Neuron (in vitro differentiated cells): ENCODE measurements around the gene BEST4.

ENCODE experiments used
- H2AFZ ChIP-seq: one replicate; pipeline ENCODE4 v1.6.1; 2013; ENCODE audit warnings: low read depth, mild to moderate bottlenecking, inconsistent platforms, low read length, moderate library complexity
- H3K27me3 ChIP-seq: one replicate; pipeline ENCODE4 v1.6.1; 2013; ENCODE audit warnings: low read length; ENCODE audit not compliant: insufficient read depth
- H3K36me3 ChIP-seq: one replicate; pipeline ENCODE4 v1.6.1; 2013; ENCODE audit warnings: low read length; ENCODE audit not compliant: insufficient read depth
- H3K4me1 ChIP-seq: one replicate; pipeline ENCODE4 v1.6.1; 2013; ENCODE audit warnings: low read length; ENCODE audit not compliant: insufficient read depth
- H3K4me3 ChIP-seq: 2 replicates; pipeline ENCODE4 v1.5.1; 2013; ENCODE audit warnings: mild to moderate bottlenecking, low read length, moderate library complexity
- H3K9me3 ChIP-seq: one replicate; pipeline ENCODE4 v1.6.1; 2013; ENCODE audit warnings: low read length

BEST4 gene

DNA sequence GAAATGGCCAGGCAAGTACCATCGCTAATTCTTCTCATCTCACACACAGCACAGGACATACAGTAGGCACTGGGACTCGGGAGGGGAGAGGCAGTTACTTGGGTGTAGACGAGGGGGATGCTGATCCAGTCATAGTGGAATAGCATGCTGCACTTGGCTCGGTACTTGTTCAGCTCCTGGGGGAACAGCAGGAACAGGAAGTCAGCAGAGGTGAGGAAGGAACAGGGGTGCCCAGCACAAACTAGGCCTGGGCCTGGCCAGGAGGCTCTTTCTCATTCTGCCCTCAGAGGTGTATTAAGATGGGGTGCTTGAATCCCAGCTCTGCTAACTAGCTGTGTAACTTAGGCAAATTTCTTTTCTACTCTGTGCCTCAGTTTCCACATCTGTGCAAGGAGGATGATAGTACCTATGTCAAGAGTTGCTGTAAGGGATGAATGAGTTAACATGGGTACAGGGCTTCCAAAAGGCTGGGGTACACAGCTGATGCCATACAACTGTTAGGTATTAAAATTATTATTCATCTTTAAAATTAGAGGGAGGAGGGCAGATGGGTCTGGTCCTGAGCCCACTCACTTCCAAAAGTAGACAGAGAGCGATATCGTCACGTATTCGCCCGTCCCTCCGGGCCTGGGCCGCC is 2.4 kb downstream of the BEST4 start:
- no peaks in the 10 kb centered on the region for H3K9me3 ChIP-seq
- H3K4me3 ChIP-seq = no peak overlapping the region
- peaks cover 10% of the 10 kb centered on the region for H3K27me3 ChIP-seq
- peaks cover 5% of the 10 kb centered on the region for H3K4me1 ChIP-seq
- peaks cover 5% of the 10 kb centered on the region for H3K36me3 ChIP-seq
- no peak overlapping the region for H2AFZ ChIP-seq

DNA sequence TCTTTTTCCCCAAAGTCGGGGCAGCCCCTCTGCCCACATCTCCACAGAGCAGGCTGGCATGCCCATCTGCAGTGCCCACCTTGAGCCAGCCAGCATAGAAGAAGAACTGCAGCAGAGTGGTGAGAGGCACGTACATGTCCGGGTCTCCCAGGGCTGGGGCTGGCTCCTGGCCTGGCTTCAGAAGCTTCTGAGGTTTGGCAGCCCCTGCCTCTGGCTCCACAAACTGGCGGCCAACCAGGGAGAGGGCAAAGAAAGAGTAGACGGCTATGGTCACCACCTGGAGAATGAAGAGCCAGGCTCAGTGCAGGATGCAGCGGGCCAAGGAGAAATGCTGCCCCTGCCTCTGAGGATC is 3.0 kb downstream of the BEST4 start:
- Histone ChIP-seq H3K36me3 (peaks cover 5% of the 10 kb centered on the region), H3K27me3 (peaks cover 10% of the 10 kb centered on the region), H2AFZ (no peak overlapping the region), H3K9me3 (no peaks in the 10 kb centered on the region), H3K4me1 (peaks cover 5% of the 10 kb centered on the region), H3K4me3 (no peak overlapping the region)

DNA sequence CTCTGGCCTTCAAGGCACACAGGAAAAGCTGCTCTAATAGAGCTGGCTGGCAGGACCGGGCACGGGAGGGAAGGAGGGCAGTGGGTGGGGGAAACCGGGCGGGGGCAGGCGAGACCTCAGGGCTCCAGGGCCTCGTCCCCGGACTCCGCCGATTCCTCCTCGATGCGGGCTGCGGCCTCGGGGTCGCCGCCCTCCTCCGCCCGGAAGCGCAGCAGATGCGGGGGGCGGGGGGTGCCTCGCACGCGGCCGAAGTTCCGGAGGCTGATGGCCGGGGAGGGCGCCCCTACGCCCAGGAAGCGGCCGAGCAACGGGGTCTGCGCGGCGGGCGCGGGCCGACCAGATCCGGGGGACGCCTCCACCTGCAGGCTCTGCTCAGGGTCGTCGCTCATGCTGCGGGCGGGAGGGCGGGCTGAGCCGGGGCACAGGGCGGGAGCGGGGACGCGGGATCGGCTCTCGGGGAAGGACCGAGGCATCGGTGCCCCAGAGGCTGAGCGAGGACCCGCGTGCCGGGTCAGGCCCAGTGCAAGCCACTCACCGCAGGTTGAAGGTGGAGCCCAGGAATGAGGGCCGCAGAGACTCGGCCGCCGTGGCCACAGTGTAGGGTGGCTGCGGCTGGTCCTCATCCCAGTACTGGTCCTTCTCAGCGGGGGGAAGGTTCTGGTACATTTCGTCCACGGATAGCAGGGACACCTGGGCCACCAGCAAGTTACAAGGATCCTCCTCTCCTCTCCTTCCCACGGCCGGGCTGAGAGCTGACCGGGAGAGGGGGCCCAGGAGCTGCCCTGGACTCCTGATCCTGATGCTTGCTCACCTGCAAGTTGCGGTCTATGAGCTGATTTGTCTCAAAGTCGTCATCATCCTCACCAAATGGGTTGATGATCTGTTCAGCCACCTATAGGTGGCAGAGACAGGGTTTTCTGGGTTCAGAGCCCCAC is 3.6 kb downstream of the BEST4 start:
- H3K9me3 ChIP-seq = no peaks in the 10 kb centered on the region
- H3K4me1 ChIP-seq = no peaks in the 10 kb centered on the region
- H3K27me3 ChIP-seq = peaks cover 10% of the 10 kb centered on the region
- peaks cover 10% of the 10 kb centered on the region for H3K36me3 ChIP-seq
- no peak overlapping the region for H3K4me3 ChIP-seq
- no peak overlapping the region for H2AFZ ChIP-seq

DNA sequence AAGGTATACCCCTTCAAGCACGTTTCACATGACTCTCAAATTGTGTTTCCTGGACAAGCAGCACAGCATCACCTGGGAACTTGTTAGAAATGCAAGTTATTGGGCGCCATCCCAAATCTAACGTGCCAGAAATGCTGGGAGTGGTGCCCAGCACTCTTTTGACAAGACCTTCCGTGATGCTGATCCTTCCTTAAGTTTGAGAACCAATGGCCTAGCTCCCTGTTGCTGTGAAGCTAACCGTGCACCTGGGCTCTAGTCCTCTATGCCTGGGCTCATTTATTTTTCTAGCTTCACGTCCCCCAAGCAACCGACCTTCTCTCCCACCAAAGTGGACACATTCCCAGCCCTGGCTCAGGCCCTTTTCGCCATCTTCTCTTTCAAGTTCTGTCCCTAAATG is 4.3 kb downstream of the BEST4 start:
- peaks cover 10% of the 10 kb centered on the region for H3K27me3 ChIP-seq
- H3K9me3 ChIP-seq = no peaks in the 10 kb centered on the region
- H3K36me3 ChIP-seq = peaks cover 17% of the 10 kb centered on the region
- no peak overlapping the region for H2AFZ ChIP-seq
- H3K4me3 ChIP-seq = no peak overlapping the region
- H3K4me1 ChIP-seq = no peaks in the 10 kb centered on the region

DNA sequence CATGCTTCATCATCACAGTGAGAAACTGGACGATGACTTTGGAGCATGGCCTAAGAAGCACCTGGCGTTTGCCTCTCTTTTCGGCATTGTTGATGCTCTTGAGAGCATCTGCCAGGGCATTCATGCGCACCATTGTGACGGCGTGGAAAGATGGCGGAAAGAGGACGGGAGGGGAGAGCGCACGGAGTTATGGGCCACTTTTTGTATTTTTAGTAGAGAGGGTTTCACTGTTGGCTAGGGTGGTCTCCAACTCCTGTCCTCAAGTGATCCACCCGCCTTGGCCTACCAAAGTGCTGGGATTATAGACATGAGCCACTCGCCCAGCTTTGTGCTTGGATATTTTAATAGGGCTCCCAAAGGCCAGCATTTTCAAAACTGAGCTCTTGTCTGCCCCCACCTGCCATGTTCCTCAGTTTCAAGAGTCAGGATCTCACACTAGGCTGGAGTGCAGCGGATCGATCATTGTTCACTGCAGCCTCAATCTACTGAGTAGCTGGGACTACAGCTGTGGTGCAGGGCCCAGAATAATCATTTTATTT is 7.3 kb downstream of the BEST4 start:
- Histone ChIP-seq H3K9me3 (no peaks in the 10 kb centered on the region), H2AFZ (no peak overlapping the region), H3K27me3 (peaks cover 4% of the 10 kb centered on the region), H3K36me3 (peaks cover 46% of the 10 kb centered on the region), H3K4me3 (no peak overlapping the region), H3K4me1 (peaks cover 18% of the 10 kb centered on the region)

DNA sequence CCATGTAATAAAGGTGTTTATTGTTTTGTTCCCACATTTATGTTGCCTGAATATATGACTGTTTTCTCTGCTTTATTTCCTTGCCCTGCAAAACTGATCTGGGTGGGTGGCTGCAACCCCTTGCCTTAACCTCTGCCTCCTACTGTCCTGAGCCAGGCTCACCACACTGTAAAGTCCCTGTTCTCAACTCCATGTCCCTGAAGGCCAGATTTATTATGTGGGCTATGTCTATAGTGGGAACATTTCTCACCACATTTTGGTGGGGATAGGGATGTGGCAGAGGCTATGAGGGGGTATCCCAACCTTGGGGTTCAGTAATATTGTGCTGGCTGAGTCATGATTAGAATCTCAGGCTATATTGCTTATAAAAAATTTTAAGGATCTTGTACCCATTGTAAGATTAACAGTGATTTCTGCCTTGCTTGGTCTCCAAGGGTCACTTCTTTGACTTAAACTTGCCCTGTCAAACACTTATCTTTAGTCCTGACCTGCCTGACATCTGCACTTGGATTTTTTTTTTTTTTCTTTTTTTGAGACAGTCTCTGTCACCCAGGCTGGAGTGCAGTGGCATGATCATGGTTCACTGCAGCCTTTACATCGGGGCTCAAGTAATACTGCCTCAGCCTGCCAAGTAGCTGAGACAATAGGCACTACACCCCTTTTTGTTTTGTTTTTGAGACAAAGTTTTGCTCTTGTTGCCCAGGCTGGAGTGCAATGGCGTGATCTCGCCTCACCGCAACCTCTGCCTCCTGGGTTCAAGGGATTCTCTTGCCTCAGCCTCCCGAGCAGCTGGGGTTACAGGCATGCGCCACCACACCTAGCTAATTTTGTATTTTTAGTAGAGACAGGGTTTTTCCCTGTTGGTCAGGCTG is 9.0 kb downstream of the BEST4 start:
- peaks cover 18% of the 10 kb centered on the region for H3K4me1 ChIP-seq
- H3K9me3 ChIP-seq = no peaks in the 10 kb centered on the region
- no peak overlapping the region for H3K4me3 ChIP-seq
- no peaks in the 10 kb centered on the region for H3K27me3 ChIP-seq
- peaks cover 46% of the 10 kb centered on the region for H3K36me3 ChIP-seq
- H2AFZ ChIP-seq = no peak overlapping the region

- H3K27me3 ChIP-seq = no peaks in the 10 kb centered on the region
- H3K4me3 ChIP-seq = no peak overlapping the region
- peaks cover 46% of the 10 kb centered on the region for H3K36me3 ChIP-seq
- H3K4me1 ChIP-seq = peaks cover 18% of the 10 kb centered on the region
- H2AFZ ChIP-seq = no peak overlapping the region
- no peaks in the 10 kb centered on the region for H3K9me3 ChIP-seq
Measured at GRCh38 chr1:44777969-44778635, 9.9 kb downstream of the BEST4 start.

GRCh38 chr1:44777547-44777946 is 10.4 kb downstream of the BEST4 start:
- peaks cover 46% of the 10 kb centered on the region for H3K36me3 ChIP-seq
- no peaks in the 10 kb centered on the region for H3K27me3 ChIP-seq
- no peak overlapping the region for H3K4me3 ChIP-seq
- H3K4me1 ChIP-seq = peaks cover 18% of the 10 kb centered on the region
- H3K9me3 ChIP-seq = no peaks in the 10 kb centered on the region
- no peak overlapping the region for H2AFZ ChIP-seq

- Histone ChIP-seq H3K9me3 (no peaks in the 10 kb centered on the region), H2AFZ (no peak overlapping the region), H3K4me3 (peak overlapping the region; percentile 93), H3K27me3 (no peaks in the 10 kb centered on the region), H3K4me1 (peaks cover 18% of the 10 kb centered on the region), H3K36me3 (peaks cover 46% of the 10 kb centered on the region)
Measured at GRCh38 chr1:44776730-44777068, 11.3 kb downstream of the BEST4 start.

GRCh38 chr1:44775930-44776729 is 11.8 kb downstream of the BEST4 start:
- Histone ChIP-seq H3K4me3 (peak overlapping the region; percentile 93), H3K4me1 (peaks cover 18% of the 10 kb centered on the region), H3K27me3 (no peaks in the 10 kb centered on the region), H3K36me3 (peaks cover 44% of the 10 kb centered on the region), H3K9me3 (no peaks in the 10 kb centered on the region), H2AFZ (no peak overlapping the region)

DNA sequence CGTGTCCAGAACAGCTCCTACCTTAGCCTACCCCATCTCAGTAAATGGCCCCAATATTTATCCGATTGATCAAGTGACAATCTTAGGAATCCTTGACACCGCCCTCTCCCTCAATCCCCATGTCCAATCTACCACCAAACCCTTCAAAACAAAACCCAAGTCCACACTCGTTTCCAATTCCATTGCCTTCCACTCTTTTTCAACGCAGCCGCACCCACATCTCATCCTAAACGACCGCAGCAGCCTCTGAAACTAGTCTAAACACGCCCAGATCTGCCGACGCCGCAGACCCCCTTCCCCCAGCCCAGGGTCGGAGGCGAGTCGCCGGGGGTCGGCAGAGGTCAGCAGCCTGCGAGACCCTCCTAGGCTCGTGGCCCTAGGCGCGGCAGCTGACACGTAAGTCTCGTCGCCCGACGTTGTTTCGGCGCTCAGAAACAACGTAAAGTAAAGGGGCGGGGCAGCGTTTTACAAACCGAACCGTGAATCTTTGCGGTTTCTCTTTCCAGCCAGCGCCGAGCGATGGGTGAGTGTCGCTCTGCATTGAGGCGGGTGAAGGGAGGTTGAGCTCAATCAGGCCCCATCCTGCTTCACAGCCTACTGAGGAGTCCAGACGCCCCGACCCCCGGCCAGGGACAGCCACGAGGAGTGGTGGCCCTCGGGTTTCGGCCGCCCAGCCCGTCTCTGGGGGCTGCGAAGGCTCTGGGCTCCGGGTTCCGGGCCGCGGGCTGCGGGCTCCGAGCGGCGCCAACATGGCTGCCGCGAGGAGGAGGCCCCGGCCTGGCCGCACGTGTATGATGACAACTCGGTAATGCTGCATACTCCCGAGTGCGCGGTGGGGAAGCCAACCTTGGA is 12.7 kb downstream of the BEST4 start, which contains the start of gene RPS8:
RPS8 (plus strand) TSS at position 463 of the 852 bp plus-strand sequence; CDS start at position 520, 57 bp downstream.
- Histone ChIP-seq H3K27me3 (no peaks in the 10 kb centered on the region), H3K4me1 (peaks cover 18% of the 10 kb centered on the region), H3K36me3 (peaks cover 41% of the 10 kb centered on the region), H3K9me3 (no peaks in the 10 kb centered on the region), H2AFZ (peak within 1 kb of the TSS; percentile 68), H3K4me3 (peak within 1 kb of the TSS; percentile 93)
